IMR-90 (cell line): ENCODE measurements around the gene SLC12A1. TPM values are rescaled to one million over a fixed set of nuclear protein-coding genes. Genes with fewer than 3 reads are reported as not detected.
A peak's percentile ranks its signal among the peaks of the same experiment; 100 is the strongest.

Source experiments
- ATAC-seq: fragments of 200-7000 bp; cut with Tn5 transposase; 2 replicates; pipeline ENCODE4 v1.9.1; 2020; ENCODE audit warnings: low read depth, mild to moderate bottlenecking, moderate library complexity
- BruUV-seq: library from RNA; stranded (reverse); fragments of 400-500 nt; replicated peaks from 2 replicates; lab custom pipeline; 2021; lab: Mats Ljungman, UMichigan
- CTCF ChIA-PET: fragments of 300-600 bp; formaldehyde crosslinking; extraction: SDS; loops from one replicate; lab custom pipeline; 2021; ENCODE audit warnings: antibody characterized with exemption; lab: Yijun Ruan, JAX
- POLR2A ChIA-PET: fragments of 300-600 bp; sonication (Branson Sonifier 250); formaldehyde crosslinking; loops from one replicate; lab custom pipeline; 2022; ENCODE audit warnings: antibody characterized with exemption; ENCODE audit not compliant: unreplicated experiment; lab: Charles Lee
- DNase-seq: peaks from one replicate; pipeline ENCODE4 v3.0.0; 2013
- H2AFZ ChIP-seq: replicated peaks from 2 replicates; pipeline ENCODE3; 2013; ENCODE audit warnings: low read length, mild to moderate bottlenecking; ENCODE audit not compliant: poor library complexity
- H2AK5ac ChIP-seq: 2 replicates; pipeline ENCODE4 v1.6.1; 2013; ENCODE audit warnings: low read depth, low read length, inconsistent platforms
- H2AK9ac ChIP-seq: replicated peaks from 2 replicates; pipeline ENCODE3; 2013; ENCODE audit warnings: mild to moderate bottlenecking, low read depth, low read length, moderate library complexity; ENCODE audit not compliant: poor library complexity
- H2BK120ac ChIP-seq: 2 replicates; pipeline ENCODE4 v1.6.1; 2013; ENCODE audit warnings: low read depth, low read length, inconsistent platforms
- H2BK15ac ChIP-seq: 3 replicates; pipeline ENCODE4 v1.6.1; 2013; ENCODE audit warnings: low read depth, low read length, inconsistent platforms
- H2BK20ac ChIP-seq: 2 replicates; pipeline ENCODE4 v1.6.1; 2013; ENCODE audit warnings: low read depth, mild to moderate bottlenecking, inconsistent platforms, low read length, moderate library complexity
- H2BK5ac ChIP-seq: 2 replicates; pipeline ENCODE4 v1.6.1; 2013; ENCODE audit warnings: mild to moderate bottlenecking, low read depth, low read length, inconsistent platforms; ENCODE audit not compliant: poor library complexity, severe bottlenecking
- H3K14ac ChIP-seq: replicated peaks from 2 replicates; pipeline ENCODE4 v1.6.1; 2013; ENCODE audit warnings: low read depth, low read length, inconsistent platforms
- H3K18ac ChIP-seq: 2 replicates; pipeline ENCODE4 v1.6.1; 2013; ENCODE audit warnings: low read depth, low read length, control low read depth
- H3K23ac ChIP-seq: 2 replicates; pipeline ENCODE4 v1.6.1; 2013; ENCODE audit warnings: low read depth, low read length, inconsistent platforms
- H3K27ac ChIP-seq: 2 replicates; pipeline ENCODE4 v1.5.1; 2013; ENCODE audit warnings: mild to moderate bottlenecking, control low read depth, low read length; ENCODE audit not compliant: insufficient read depth
- H3K27me3 ChIP-seq: 2 replicates; pipeline ENCODE4 v1.6.1; 2013; ENCODE audit warnings: low read length; ENCODE audit not compliant: control insufficient read depth, insufficient read depth
- H3K36me3 ChIP-seq: 2 replicates; pipeline ENCODE4 v1.6.1; 2013; ENCODE audit warnings: low read length, mixed read lengths; ENCODE audit not compliant: control insufficient read depth, insufficient read depth
- H3K4ac ChIP-seq: 2 replicates; pipeline ENCODE4 v1.6.1; 2013; ENCODE audit warnings: low read depth, low read length, inconsistent platforms
- H3K4me1 ChIP-seq: 2 replicates; pipeline ENCODE4 v1.6.1; 2013; ENCODE audit warnings: low read length, mixed read lengths; ENCODE audit not compliant: control insufficient read depth, insufficient read depth
- H3K4me2 ChIP-seq: 2 replicates; pipeline ENCODE4 v1.6.1; 2013; ENCODE audit warnings: low read depth, mild to moderate bottlenecking, control low read depth, low read length, moderate library complexity
- H3K4me3 ChIP-seq: 2 replicates; pipeline ENCODE4 v1.5.1; 2013; ENCODE audit warnings: low read depth, mild to moderate bottlenecking, control low read depth, low read length, moderate library complexity; ENCODE audit not compliant: insufficient read depth
- H3K56ac ChIP-seq: 2 replicates; pipeline ENCODE4 v1.6.1; 2013; ENCODE audit warnings: low read length, inconsistent platforms; ENCODE audit not compliant: insufficient read depth; ENCODE audit errors: extremely low read depth
- H3K79me1 ChIP-seq, 2 experiments: 2 replicates each; pipeline ENCODE4 v1.6.1; 2013; ENCODE audit warnings: low read length in 2 of 2, inconsistent platforms in 1 of 2, low read depth in 1 of 2
- H3K9ac ChIP-seq: 2 replicates; pipeline ENCODE4 v1.6.1; 2013; ENCODE audit warnings: low read depth, low read length, control low read depth
- H3K9me1 ChIP-seq: 2 replicates; pipeline ENCODE4 v1.6.1; 2013; ENCODE audit warnings: low read length, inconsistent platforms; ENCODE audit not compliant: insufficient read depth
- H3K9me3 ChIP-seq: 2 replicates; pipeline ENCODE4 v1.6.1; 2013; ENCODE audit warnings: low read length; ENCODE audit not compliant: control insufficient read depth, insufficient read depth
- H4K20me1 ChIP-seq: 2 replicates; pipeline ENCODE4 v1.6.1; 2013; ENCODE audit warnings: low read length, inconsistent platforms; ENCODE audit not compliant: insufficient read depth
- H4K5ac ChIP-seq: 2 replicates; pipeline ENCODE4 v1.6.1; 2013; ENCODE audit warnings: mild to moderate bottlenecking, low read depth, low read length, control low read depth
- H4K8ac ChIP-seq, 2 experiments: 2 replicates each; pipeline ENCODE4 v1.6.1; 2013; ENCODE audit warnings: low read depth in 2 of 2, low read length in 2 of 2, control low read depth in 1 of 2, inconsistent platforms in 1 of 2
- H4K91ac ChIP-seq: 2 replicates; pipeline ENCODE4 v1.6.1; 2013; ENCODE audit warnings: low read depth, low read length, inconsistent platforms; ENCODE audit not compliant: insufficient read depth
- BHLHE40 ChIP-seq: fragments of 150-350 bp; IDR thresholded peaks from 2 replicates; pipeline ENCODE4 v1.6.1; 2016; ENCODE audit warnings: mild to moderate bottlenecking, low read depth, low read length
- CHD1 ChIP-seq: IDR thresholded peaks from 2 replicates; pipeline ENCODE4 v1.6.1; 2012; ENCODE audit warnings: low read depth, low read length, improper control_type of control experiment
- FOS ChIP-seq: fragments of 150-350 bp; IDR thresholded peaks from 2 replicates; pipeline ENCODE4 v1.6.1; 2016; ENCODE audit warnings: low read depth, low read length
- MXI1 ChIP-seq: IDR thresholded peaks from 2 replicates; pipeline ENCODE4 v1.6.1; 2012; ENCODE audit warnings: low read depth, mild to moderate bottlenecking, low read length, moderate library complexity, borderline replicate concordance
- NFE2L2 ChIP-seq: fragments of 150-350 bp; IDR thresholded peaks from 2 replicates; pipeline ENCODE4 v1.6.1; 2016; ENCODE audit warnings: low read depth, mild to moderate bottlenecking, low read length
- POLR2A ChIP-seq: IDR thresholded peaks from 2 replicates; pipeline ENCODE4 v1.6.1; 2012; ENCODE audit warnings: mild to moderate bottlenecking, low read depth, low read length
- RCOR1 ChIP-seq: IDR thresholded peaks from 2 replicates; pipeline ENCODE4 v1.6.1; 2012; ENCODE audit warnings: mild to moderate bottlenecking, low read length, improper control_type of control experiment; ENCODE audit not compliant: insufficient replicate concordance
- RFX5 ChIP-seq: IDR thresholded peaks from 2 replicates; pipeline ENCODE4 v1.8.0; 2012; ENCODE audit warnings: low read depth, mild to moderate bottlenecking, low read length, moderate library complexity
- WGBS, 2 experiments: methylation state at CpG; one replicate each; pipeline versions ENCODE4 v1.1.5 to v1.1.7; 2013; ENCODE audit warnings: missing lambda C conversion rate in 2 of 2; ENCODE audit not compliant: insufficient read length in 1 of 2; ENCODE audit errors: extremely low coverage in 2 of 2; 5-methylcytosine and 5-hydroxymethylcytosine counted together
- dilution Hi-C: fragments of 300-500 bp; cut with HindIII; formaldehyde crosslinking; loops from one replicate; pipeline ENCODE4 v1.14.3; 2018; ENCODE audit warnings: low sequenced_read_pairs; ENCODE audit not compliant: unreplicated experiment
- in situ Hi-C: fragments of 300-500 bp; cut with MboI; formaldehyde crosslinking; loops from 3 replicates; pipeline ENCODE4 v1.14.3; 2019; ENCODE audit warnings: low sequenced_read_pairs, inconsistent platforms, mixed read lengths
- intact Hi-C: fragments of 100-400 bp; cut with micrococcal nuclease; formaldehyde crosslinking; loops from 2 replicates; pipeline ENCODE4 v1.10.0; 2022
- polyA plus RNA-seq, 3 experiments: library from polyadenylated mRNA; depleted of rRNA; stranded (reverse); fragments of >200 nt; gene quantifications; 2 replicates each; pipeline ENCODE4 v1.2.3, GENCODE V29; 2012; ENCODE audit warnings: low replicate concordance in 1 of 3
- total RNA-seq: library from RNA; depleted of rRNA; stranded (reverse); fragments of >200 nt; gene quantifications from 2 replicates; pipeline ENCODE4 v1.2.3, GENCODE V29; 2012
- TF ChIP-seq, protein P1 (sequence below): conservative IDR thresholded peaks from 2 replicates; pipeline ENCODE4 v1.5.1; 2012; ENCODE audit warnings: mild to moderate bottlenecking, low read depth, low read length, improper control_type of control experiment
- TF ChIP-seq, protein P2 (sequence below): fragments of 150-350 bp; IDR thresholded peaks from 2 replicates; pipeline ENCODE4 v1.6.1; 2016; ENCODE audit warnings: low read depth, mild to moderate bottlenecking, low read length, moderate library complexity, borderline replicate concordance

The SLC12A1 gene
- total and polyA plus RNA-seq, 2 of the 4 experiments (the other 2 are of a cell fraction): not detected

DNA sequence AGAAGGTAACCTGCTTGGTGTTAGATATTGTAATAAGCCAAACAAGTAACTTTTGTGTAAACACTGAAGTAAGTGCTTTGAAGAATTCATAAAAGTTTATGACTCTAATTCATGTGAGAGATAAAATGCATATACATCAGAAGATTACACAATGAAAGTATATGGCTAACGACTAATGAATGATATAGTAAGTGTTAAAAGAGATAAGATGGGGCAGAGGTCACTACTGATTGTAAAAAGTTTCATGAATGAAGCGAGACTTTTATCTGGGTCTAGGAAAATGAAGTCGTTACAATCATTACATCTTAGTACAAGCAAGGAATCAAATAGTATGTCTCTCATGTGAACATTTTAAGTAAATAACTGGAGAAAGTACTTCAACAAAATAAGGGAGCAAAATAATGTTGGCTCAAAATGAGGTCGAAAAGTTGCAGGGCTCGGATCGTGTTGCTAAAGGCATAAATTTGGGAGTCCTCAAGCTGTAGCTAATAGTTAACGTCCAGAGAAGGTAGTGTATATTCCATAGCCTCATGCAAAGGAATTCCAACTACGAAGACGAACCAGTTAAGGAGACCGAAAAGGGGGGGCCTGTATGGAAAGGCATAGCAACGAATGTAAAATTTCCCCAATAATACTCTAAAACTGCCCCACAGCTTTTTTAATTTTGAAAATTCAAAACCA is 124.1 kb downstream of the SLC12A1 start (continued):
- TF ChIP-seq NFE2L2: no peak

DNA sequence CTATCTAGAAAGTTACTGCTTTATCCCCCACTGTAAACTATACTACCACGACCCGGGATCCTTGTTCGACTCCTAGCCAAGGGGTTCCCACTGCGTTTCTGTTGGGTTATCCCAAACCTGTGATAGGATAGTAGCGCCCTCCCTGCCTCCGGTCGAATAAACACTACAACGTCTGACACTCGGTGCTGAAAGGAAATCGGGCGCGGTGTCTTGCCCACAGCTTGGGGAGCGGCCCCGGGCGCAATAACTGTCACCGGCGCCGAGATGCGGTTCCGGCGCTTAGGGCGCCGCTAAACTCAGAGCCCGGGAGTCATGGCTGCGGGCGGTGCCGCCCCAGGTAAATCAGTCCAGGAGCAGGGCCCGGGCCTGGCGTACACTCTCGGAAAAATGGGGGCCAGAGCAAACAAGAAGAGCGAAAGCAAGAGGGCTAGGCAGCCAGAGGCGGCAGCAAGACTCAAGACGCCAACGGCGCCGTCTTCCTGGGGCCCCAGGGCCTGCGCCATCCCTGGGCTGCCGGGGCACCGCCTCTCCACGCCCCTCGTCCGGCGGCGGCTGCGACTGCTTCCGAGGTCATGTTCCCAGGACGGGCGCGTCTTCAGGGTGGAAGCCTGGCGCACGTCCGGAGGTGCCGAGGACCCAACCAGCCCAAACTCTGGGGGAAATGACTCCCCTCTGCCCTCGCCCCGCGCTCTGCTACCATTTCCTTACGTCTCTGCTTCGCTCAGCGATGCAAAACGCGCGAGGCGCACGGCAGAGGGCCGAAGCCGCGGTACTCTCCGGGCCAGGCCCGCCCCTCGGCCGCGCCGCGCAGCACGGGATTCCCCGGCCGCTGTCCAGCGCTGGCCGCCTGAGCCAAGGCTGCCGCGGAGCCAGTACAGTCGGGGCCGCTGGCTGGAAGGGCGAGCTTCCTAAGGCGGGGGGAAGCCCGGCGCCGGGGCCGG is 125.0 kb downstream of the SLC12A1 start, which contains the start of gene DUT:
TSS of gene DUT (plus strand) at position 575 of the 941 bp plus-strand sequence. CDS start at position 662, 87 bp downstream.
- peak within 1 kb of the TSS; percentile 99 for H3K4ac ChIP-seq
- BruUV-seq: TSS peak; percentile 42
- peaks cover 10% of the 10 kb centered on the region for H4K20me1 ChIP-seq
- ChIA-PET CTCF (no interaction called here), POLR2A (interaction anchor here (0.6 kb wide), 1 partner anchor 752 kb away, joined by 3 read pairs; no protein-coding TSS in a partner anchor)
- H3K14ac ChIP-seq: peak within 1 kb of the TSS; percentile 100
- peak within 1 kb of the TSS; percentile 88 for H3K56ac ChIP-seq
- ATAC-seq (peak; percentile 91), DNase-seq (peak; percentile 74)
- H4K91ac ChIP-seq: peak within 1 kb of the TSS; percentile 97
- H4K5ac ChIP-seq: peak within 1 kb of the TSS; percentile 97
- peak within 1 kb of the TSS; percentile 95 for H2BK5ac ChIP-seq
- peak within 1 kb of the TSS; percentile 99 for H3K18ac ChIP-seq
- peak within 1 kb of the TSS; percentile 90 for H3K27ac ChIP-seq
- peak within 1 kb of the TSS; percentile 98 for H2BK20ac ChIP-seq
- peaks cover 4% of the 10 kb centered on the region for H3K9me1 ChIP-seq
- H3K4me3 ChIP-seq: peak within 1 kb of the TSS; percentile 95
- peak within 1 kb of the TSS; percentile 96 for H2AFZ ChIP-seq
- H3K9me3 ChIP-seq: no peaks in the 10 kb centered on the region
- 1% methylated on average over 40 of the region's 89 CpGs; no CpG with 5 or more reads in 1 of the 2 experiments for WGBS, 2 experiments
- H2BK15ac ChIP-seq: peak within 1 kb of the TSS; percentile 27; the same call in 1 of the 3 replicates
- peak within 1 kb of the TSS; percentile 96 for H3K4me2 ChIP-seq
- intact Hi-C loops: no loop called here
- in situ Hi-C loops: no loop called here
- H2AK9ac ChIP-seq: peak within 1 kb of the TSS; percentile 99
- H3K79me1 ChIP-seq: peaks cover 6 to 40% of the 10 kb centered on the region in 2 experiments; a peak in 3 of 4 replicates
- H3K4me1 ChIP-seq: peaks cover 3% of the 10 kb centered on the region
- H4K8ac ChIP-seq: peak within 1 kb of the TSS; percentile 57 to 100
- no peaks in the 10 kb centered on the region for H3K27me3 ChIP-seq
- peak within 1 kb of the TSS; percentile 91 for H3K9ac ChIP-seq
- H3K23ac ChIP-seq: peak within 1 kb of the TSS; percentile 99
- H2BK120ac ChIP-seq: peak within 1 kb of the TSS; percentile 99
- H3K36me3 ChIP-seq: peaks cover 7% of the 10 kb centered on the region
- H2AK5ac ChIP-seq: peak within 1 kb of the TSS; percentile 84; the same call in 1 of the 2 replicates
- dilution Hi-C loops: no loop called here
- no peak for TF ChIP-seq NFE2L2
- TF ChIP-seq BHLHE40: peak; percentile 71; the same call in 1 of the 2 replicates
- TF ChIP-seq, protein P1, sequence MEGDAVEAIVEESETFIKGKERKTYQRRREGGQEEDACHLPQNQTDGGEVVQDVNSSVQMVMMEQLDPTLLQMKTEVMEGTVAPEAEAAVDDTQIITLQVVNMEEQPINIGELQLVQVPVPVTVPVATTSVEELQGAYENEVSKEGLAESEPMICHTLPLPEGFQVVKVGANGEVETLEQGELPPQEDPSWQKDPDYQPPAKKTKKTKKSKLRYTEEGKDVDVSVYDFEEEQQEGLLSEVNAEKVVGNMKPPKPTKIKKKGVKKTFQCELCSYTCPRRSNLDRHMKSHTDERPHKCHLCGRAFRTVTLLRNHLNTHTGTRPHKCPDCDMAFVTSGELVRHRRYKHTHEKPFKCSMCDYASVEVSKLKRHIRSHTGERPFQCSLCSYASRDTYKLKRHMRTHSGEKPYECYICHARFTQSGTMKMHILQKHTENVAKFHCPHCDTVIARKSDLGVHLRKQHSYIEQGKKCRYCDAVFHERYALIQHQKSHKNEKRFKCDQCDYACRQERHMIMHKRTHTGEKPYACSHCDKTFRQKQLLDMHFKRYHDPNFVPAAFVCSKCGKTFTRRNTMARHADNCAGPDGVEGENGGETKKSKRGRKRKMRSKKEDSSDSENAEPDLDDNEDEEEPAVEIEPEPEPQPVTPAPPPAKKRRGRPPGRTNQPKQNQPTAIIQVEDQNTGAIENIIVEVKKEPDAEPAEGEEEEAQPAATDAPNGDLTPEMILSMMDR: peak; percentile 16; the same call in 1 of the 2 replicates
- TF ChIP-seq FOS: no peak
- peak; percentile 93 for TF ChIP-seq MXI1
- TF ChIP-seq POLR2A: peak; percentile 70; the same call in 1 of the 2 replicates
- TF ChIP-seq RFX5: no peak
- TF ChIP-seq, protein P2, sequence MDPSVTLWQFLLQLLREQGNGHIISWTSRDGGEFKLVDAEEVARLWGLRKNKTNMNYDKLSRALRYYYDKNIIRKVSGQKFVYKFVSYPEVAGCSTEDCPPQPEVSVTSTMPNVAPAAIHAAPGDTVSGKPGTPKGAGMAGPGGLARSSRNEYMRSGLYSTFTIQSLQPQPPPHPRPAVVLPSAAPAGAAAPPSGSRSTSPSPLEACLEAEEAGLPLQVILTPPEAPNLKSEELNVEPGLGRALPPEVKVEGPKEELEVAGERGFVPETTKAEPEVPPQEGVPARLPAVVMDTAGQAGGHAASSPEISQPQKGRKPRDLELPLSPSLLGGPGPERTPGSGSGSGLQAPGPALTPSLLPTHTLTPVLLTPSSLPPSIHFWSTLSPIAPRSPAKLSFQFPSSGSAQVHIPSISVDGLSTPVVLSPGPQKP: no peak
- TF ChIP-seq RCOR1: no peak
- 0 out of 2 replicates have a peak, but pooled peaks have one; percentile 41 for TF ChIP-seq CHD1
